GM19372 (cell line): ENCODE measurements around the gene RPL3.

Experiments used
- ATAC-seq: cut with Tn5 transposase; IDR thresholded peaks from one replicate; pipeline ENCODE4 v1.9.1; 2021; ENCODE audit warnings: mild to moderate bottlenecking, low read depth, moderate library complexity; ENCODE audit not compliant: unreplicated experiment

The RPL3 gene

DNA sequence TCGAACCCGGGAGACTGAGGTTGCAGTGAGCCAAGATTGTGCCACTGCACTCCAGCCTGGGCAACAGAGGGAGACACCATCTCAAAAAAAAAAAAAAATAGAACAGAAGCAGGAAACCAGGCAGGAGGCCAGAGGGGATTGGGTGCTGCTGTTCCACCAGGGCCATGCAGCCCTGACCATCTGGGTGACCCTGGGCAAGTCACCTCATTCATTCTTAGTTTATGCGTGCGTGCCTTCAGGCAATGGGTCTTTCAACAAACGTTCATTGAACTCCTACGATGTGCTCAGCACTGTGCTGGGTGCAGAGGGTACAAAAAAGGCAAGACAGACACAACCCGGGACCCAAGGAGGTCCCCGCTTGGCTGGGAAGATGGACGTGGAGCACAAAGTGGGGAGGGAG is 18.3 kb downstream of the RPL3 start:
- ATAC-seq = no peak

DNA sequence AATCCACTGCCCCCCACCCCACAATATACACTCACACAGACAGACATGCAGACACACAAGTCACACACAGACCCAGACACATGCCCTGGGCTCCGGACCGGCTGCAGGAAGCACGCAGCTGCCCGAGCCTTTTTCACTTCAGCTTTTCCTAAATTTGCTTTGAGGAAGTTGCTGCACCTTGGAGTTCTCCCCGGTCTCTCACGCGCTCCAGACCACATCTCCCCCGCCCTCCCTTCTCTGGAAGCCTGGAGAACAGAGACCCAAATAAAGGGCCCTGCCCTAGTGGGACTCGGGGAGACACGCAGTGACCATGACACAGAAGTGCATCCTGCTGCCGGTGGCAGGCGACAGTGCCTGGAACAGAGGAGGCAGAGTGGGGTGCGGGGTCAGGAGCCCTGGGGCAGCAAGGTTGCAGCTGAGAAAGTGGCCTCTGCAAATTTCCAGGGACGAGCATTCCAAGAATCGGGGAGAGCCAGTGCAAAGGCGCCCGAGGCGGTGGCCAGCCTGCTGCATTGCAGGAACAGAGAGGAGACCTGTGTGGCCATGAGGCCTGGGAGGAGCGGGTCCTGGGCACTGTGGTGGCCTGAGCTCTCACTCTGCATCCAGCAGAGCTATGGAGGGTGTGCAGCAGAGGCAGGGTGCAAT is 19.1 kb downstream of the RPL3 start:
- ATAC-seq = no peak

- no peak for ATAC-seq
Observed at GRCh38 chr22:39299829-39300178, 19.6 kb downstream of the RPL3 start.

DNA sequence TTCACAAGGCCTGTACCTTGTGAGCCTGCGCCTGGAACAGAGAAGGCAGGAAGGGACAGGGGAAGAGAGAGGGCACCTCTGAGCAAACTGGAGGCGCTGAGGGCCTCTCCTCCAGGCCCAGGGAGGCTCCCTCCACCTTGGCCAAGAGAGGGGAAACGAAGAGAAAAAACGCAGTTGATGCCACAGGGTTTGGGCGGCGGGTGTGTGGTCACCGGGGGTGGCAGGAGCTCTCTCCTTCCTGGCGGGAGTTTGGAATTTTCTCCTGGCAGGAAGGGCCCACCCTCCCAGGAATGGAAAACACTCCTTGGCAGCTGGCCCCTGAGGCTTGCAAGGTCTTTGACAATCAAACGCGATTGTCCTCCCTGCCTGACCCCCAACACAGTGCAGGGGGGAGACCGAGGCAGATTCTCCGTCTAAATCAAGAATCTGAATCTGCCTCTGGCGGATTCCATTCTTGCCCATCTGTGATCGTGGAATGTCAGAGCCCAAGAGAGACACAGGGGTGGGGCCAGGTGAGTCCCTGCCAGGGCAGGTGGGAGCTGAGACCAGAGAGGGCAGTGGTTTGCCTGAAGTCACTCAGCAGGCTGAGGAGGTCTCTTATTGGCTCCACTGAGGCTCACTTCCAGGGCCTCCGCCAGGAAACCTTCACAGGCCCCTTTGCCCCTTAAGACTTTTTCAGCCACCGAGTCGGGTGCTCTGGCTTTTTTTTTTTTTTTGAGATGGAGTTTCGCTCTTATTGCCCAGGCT is 21.0 kb downstream of the RPL3 start:
- no peak for ATAC-seq

DNA sequence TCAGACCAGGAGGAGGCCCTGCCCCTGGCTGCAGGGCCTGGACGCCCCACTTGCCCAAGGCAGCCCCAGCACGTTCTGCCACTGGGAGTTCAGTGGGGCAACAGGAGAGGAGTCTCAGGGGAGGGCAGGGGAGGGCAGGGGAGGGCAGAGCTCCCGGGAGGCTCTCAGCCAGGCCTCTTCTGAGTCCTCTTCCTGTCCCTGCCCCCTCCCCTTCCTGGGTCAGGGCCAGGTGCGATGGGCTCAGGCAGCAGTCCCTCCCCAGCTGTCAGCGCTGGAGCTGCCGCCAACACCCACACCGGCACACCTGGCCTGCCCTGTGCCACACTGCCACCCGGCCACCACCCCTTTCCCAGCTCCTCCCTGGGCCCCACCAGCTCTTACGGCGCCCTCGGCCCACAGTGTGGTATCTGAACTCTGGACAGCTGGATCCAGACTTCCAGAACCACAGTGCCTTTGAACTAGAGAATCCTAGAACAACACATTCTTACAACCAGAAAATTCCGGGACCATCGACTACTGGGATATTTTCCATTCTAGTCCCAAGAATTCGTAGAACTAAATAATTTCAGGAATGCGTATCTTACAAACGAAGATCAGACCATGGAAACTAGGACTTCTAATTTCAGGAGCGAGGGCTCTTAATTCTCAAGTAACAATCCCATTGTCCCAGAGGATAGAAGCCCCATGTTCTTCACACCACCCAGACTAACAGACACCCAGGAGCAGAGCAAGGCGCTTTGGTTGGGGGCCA is 21.8 kb downstream of the RPL3 start:
- no peak for ATAC-seq

DNA sequence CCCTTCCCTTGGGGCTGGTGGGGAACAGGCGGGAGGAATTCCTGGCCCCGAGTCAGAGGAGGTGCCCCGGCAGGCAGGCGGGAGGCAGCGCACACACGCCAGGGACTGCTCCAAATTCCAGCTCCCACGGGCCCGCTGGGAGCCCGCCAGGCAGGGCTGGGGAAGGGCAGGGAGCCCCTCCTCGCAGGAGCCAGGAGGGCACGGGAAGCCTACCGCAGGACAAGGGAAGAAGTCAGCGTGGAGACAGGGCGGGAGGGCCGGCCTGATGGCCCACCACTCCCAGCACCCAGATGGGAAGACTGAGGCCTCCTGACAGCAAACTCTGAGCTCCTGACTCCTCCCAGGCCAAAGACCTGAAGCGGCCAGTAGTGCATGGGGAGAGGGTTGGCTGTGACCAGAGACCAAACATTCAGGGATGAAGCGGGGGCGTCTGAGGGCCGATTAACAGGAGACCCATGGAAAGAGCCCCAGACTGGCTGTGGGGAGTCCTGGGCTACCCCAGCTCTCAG is 22.4 kb downstream of the RPL3 start:
- ATAC-seq = no peak

- no peak for ATAC-seq
Observed at GRCh38 chr22:39296535-39296934, 22.9 kb downstream of the RPL3 start.

GRCh38 chr22:39294571-39295468 is 24.6 kb downstream of the RPL3 start:
- no peak for ATAC-seq

GRCh38 chr22:39293766-39294368 is 25.6 kb downstream of the RPL3 start:
- no peak for ATAC-seq

DNA sequence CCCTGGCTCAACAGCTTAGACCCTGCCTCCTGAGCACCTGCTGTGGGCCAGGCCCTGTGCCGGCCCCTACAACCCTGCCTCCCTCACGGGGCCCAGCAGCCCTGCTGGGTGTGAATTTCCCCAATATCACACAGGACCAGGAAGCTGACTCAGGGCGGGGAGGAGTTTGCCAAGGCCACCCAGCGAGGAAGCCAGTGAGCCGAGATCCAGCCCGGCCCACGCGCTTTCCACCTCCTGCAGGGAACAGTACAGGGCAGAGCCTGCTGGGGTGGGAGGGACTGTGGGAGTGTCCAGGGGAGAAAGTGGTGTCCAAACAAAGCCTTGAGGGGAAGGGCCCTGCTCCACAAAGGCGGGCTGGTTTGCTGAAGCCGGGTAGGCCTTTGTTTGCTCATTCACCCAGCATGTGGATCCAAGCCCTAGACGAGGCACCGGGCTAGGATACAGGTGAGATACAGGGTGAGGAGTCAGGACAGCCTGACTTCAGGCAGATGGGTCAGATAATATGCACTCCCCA is 26.8 kb downstream of the RPL3 start:
- ATAC-seq = no peak

- no peak for ATAC-seq
Observed at GRCh38 chr22:39292031-39292462, 27.4 kb downstream of the RPL3 start.

DNA sequence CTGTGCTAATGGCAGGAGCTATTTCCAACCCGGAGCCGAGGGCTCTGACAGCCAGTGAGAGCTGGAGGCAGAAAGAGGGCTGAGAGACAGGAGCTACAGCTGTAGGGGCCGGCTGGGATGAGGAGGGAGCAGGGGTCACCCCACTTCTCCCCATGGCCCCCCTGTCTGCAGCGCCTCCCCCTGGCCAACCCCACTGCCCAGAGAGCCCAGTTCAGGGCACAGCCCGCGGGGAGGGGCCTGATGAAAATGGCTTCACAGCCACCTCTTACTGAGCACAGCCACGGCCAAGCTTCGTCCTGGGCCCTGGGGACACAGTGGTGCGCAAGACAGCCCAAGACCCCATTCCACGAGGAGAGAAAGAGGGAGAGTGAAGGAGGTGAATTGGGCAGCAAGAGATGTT is 27.9 kb downstream of the RPL3 start:
- no peak for ATAC-seq

GRCh38 chr22:39290724-39291161 is 28.7 kb downstream of the RPL3 start:
- ATAC-seq = no peak

DNA sequence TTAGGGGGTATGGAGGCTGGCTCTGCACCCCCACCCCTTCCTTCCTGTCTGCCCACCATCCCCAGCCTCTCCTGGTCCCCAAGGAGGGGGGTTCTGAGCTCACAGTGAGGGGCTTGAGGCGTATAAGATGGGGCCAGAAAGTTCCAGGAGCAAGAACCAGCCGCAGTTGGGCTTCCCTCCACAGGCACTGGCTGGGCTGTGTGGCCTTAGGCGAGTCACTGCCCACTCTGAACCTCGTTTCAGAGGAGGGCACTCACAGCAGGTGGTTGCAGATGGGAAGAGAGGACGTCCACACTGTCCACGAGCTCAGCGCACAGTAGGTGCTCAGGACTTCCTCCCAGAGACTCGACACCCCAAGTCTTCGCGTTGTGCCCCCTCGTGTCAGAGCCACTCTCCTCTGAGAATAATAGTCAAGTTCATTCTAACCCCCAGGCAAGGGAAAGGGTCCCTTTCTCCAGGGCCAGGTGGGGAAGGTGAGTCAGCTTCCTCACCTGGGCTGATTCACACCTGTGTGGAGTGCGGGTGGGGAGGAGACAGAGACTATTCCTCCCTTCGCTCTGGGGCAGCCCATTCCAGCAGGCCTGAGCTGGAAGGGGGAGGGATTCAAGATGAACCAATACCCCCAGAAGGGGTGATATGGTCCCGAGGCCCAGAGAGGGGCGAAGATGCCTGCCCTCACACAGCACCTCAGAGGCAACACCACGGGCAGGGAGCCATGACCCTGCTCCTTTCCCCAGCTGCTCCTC is 29.3 kb downstream of the RPL3 start:
- no peak for ATAC-seq

DNA sequence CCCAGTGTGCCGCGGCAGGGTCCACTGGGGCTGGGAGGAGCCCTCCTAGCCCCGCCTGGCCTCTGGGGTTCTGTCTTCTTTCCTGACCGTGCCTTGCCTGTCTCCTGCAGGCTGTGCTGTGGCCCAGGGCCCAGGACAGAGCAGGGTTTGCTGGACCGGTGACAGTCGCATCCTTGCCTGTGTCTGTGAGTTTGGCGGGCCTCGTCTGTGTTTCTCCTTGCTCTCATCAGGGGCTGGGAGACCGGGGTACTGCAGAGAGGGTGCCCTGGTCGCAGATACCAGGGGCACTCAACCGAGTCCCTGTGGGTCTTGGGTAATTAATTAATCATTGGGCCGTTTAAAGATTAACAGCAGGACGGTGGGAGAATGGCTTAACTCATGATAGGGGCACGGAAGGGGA is 29.9 kb downstream of the RPL3 start:
- no peak for ATAC-seq

- no peak for ATAC-seq
Observed at GRCh38 chr22:39288135-39288898, 31.1 kb downstream of the RPL3 start.

DNA sequence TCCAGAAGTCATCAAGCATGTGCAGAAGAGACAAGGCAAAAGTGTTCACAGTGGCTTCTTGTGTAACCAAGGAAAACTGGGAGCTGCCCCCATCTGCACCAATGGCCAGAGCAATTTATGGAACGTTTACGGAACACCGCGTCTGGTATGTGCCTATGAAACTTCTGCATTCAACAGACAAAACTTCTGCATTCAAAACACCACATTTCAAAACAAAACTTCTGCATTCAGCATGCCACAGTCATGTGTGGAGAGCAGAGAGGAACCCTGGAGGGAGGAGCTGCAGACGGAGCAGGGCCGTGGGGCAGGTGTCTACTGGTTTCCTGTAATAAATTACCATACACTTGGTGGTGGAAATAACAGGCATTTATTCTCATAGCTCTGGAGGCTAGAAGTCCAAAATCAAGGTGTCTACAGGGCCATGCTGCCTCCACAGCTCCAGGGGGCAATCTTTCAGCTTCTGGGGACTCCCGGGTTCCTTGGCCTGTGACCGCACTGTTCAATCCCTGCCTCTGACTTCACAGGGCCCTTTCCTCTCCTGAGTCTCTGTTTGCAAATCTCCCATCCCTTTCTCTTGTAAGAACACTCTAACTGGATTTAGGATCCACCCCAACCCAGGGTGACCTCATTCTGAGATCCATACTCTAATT is 32.2 kb downstream of the RPL3 start:
- ATAC-seq = no peak

GRCh38 chr22:39284983-39285382 is 34.4 kb downstream of the RPL3 start:
- no peak for ATAC-seq
